ENCODE measurements around the gene ABCF1. TPM values are rescaled to one million over a fixed set of nuclear protein-coding genes. Genes with fewer than 3 reads are reported as not detected.
A peak's percentile ranks its signal among the peaks of the same experiment; 100 is the strongest.

ABCF1 gene
- total and polyA plus RNA-seq, 9 of the 15 experiments (the other 6 are each of a cell fraction or from before 2014, with no cell fraction given): 41.6 to 193 (median 102) TPM

DNA sequence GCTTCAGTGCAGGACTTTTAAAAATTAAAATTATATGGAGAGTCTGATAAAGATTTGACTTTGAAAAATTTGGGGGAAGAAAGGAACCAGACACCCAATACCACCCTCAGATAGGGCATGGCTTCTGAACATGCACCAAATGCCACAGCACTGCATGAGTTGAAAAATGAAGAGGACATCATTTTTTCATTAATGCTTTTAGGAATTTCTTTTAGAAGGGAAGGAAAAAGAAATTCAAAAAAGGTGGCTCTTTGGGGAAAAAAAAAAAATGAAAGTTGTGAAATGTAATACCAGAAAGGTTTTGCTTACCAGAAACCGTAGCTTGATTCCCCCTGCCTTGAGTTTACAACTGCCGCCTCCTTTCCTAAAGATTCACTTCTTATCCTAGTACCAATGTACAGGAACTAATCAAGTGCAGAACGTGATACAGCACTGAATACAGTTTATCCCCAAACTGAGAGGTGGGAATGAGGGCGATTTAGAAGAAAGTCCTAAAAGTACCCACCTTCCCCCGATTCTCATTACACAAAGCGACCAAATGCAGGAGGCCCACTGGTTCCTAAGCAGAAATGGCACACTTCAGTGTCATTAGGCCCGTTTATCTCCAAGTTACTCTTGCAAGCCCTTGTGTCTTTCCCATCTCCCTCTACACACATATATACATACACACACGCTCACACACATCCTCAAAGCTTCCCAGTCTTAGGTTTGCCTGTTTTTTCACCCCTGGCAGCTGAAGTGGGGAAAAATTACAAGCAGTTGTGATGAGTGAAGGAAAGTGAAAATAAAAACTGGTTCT, 43.0 kb downstream of the ABCF1 start (continued):
- TF ChIP-seq ZBTB26 (CRISPR knock-in tag; IDR thresholded peaks at IDR 0.05) (peak; percentile 98), KDM4B (IDR thresholded peaks at IDR 0.05; ENCODE audit: borderline replicate concordance in 2 of 2, low read depth in 1 of 2) (no peak), NFE2 (IDR thresholded peaks at IDR 0.05; ENCODE audit: low read depth) (no peak), SUPT5H (IDR thresholded peaks at IDR 0.05) (peak; percentile 71), VEZF1 (CRISPR knock-in tag; IDR thresholded peaks at IDR 0.05) (no peak), HDAC6 (IDR thresholded peaks at IDR 0.05; ENCODE audit: low read depth, low read length) (no peak), JUN (IDR thresholded peaks at IDR 0.05; ENCODE audit: borderline replicate concordance, low read depth, low read length) (no peak), JUN (CRISPR knock-in tag; IDR thresholded peaks at IDR 0.05; ENCODE audit: borderline replicate concordance) (no peak), ZNF316 (IDR thresholded peaks at IDR 0.05) (no peak), ESRRB (CRISPR knock-in tag; IDR thresholded peaks at IDR 0.05; ENCODE audit: borderline replicate concordance) (0 out of 2 replicates have a peak, but pooled peaks have one; percentile 76), RNF2 (IDR thresholded peaks at IDR 0.05) (no peak), GTF2A2 (tag; IDR thresholded peaks at IDR 0.05) (no peak), ETS2 (tag; IDR thresholded peaks at IDR 0.05; ENCODE audit: borderline replicate concordance, poor library complexity, severe bottlenecking) (no peak)
- TF ChIP-seq, protein P1, sequence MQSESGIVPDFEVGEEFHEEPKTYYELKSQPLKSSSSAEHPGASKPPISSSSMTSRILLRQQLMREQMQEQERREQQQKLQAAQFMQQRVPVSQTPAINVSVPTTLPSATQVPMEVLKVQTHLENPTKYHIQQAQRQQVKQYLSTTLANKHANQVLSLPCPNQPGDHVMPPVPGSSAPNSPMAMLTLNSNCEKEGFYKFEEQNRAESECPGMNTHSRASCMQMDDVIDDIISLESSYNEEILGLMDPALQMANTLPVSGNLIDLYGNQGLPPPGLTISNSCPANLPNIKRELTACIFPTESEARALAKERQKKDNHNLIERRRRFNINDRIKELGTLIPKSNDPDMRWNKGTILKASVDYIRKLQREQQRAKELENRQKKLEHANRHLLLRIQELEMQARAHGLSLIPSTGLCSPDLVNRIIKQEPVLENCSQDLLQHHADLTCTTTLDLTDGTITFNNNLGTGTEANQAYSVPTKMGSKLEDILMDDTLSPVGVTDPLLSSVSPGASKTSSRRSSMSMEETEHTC (IDR thresholded peaks at IDR 0.05): no peak
- TF ChIP-seq, protein P2, sequence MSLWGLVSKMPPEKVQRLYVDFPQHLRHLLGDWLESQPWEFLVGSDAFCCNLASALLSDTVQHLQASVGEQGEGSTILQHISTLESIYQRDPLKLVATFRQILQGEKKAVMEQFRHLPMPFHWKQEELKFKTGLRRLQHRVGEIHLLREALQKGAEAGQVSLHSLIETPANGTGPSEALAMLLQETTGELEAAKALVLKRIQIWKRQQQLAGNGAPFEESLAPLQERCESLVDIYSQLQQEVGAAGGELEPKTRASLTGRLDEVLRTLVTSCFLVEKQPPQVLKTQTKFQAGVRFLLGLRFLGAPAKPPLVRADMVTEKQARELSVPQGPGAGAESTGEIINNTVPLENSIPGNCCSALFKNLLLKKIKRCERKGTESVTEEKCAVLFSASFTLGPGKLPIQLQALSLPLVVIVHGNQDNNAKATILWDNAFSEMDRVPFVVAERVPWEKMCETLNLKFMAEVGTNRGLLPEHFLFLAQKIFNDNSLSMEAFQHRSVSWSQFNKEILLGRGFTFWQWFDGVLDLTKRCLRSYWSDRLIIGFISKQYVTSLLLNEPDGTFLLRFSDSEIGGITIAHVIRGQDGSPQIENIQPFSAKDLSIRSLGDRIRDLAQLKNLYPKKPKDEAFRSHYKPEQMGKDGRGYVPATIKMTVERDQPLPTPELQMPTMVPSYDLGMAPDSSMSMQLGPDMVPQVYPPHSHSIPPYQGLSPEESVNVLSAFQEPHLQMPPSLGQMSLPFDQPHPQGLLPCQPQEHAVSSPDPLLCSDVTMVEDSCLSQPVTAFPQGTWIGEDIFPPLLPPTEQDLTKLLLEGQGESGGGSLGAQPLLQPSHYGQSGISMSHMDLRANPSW (CRISPR knock-in tag; IDR thresholded peaks at IDR 0.05): no peak
- TF ChIP-seq, protein P3, sequence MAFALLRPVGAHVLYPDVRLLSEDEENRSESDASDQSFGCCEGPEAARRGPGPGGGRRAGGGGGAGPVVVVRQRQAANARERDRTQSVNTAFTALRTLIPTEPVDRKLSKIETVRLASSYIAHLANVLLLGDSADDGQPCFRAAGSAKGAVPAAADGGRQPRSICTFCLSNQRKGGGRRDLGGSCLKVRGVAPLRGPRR (CRISPR knock-in tag; IDR thresholded peaks at IDR 0.05): no peak
- TF ChIP-seq, protein P4, sequence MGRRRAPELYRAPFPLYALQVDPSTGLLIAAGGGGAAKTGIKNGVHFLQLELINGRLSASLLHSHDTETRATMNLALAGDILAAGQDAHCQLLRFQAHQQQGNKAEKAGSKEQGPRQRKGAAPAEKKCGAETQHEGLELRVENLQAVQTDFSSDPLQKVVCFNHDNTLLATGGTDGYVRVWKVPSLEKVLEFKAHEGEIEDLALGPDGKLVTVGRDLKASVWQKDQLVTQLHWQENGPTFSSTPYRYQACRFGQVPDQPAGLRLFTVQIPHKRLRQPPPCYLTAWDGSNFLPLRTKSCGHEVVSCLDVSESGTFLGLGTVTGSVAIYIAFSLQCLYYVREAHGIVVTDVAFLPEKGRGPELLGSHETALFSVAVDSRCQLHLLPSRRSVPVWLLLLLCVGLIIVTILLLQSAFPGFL (CRISPR knock-in tag; IDR thresholded peaks at IDR 0.05): no peak
- TF ChIP-seq, protein P5, sequence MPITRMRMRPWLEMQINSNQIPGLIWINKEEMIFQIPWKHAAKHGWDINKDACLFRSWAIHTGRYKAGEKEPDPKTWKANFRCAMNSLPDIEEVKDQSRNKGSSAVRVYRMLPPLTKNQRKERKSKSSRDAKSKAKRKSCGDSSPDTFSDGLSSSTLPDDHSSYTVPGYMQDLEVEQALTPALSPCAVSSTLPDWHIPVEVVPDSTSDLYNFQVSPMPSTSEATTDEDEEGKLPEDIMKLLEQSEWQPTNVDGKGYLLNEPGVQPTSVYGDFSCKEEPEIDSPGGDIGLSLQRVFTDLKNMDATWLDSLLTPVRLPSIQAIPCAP (CRISPR knock-in tag; IDR thresholded peaks at IDR 0.05; ENCODE audit: borderline replicate concordance): no peak

Measured in K562 (cell line).